NB4 (cell line): Measurements from ENCODE around the gene MYL2.

Source experiments
- DNase-seq: peaks from one replicate; pipeline ENCODE4 v3.0.0; 2010; ENCODE audit warnings: low read depth
- H3K4me3 ChIP-seq: one replicate; pipeline ENCODE4 v1.5.1; 2011; ENCODE audit warnings: mild to moderate bottlenecking, low read depth, low read length, moderate library complexity
- CTCF ChIP-seq: IDR thresholded peaks from one replicate; pipeline ENCODE4 v1.5.1; 2012; ENCODE audit warnings: low read depth, low read length
- MYC ChIP-seq: IDR thresholded peaks from 2 replicates; pipeline ENCODE4 v1.6.1; 2011; ENCODE audit warnings: low read depth, low read length
- POLR2A ChIP-seq: IDR thresholded peaks from 2 replicates; pipeline ENCODE4 v1.6.1; 2011; ENCODE audit warnings: mild to moderate bottlenecking; ENCODE audit not compliant: insufficient read length; ENCODE audit errors: extremely low read depth
- TF ChIP-seq, protein P1 (sequence below): IDR thresholded peaks from 2 replicates; pipeline ENCODE4 v1.6.1; 2011; ENCODE audit warnings: low read depth, low read length

The MYL2 gene

GRCh38 chr12:110880651-110881050 lies 39.7 kb downstream of the MYL2 start:
- no peak for DNase-seq
- TF ChIP-seq, protein P1, sequence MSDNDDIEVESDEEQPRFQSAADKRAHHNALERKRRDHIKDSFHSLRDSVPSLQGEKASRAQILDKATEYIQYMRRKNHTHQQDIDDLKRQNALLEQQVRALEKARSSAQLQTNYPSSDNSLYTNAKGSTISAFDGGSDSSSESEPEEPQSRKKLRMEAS = no peak
- no peak for TF ChIP-seq CTCF
- no peak for TF ChIP-seq POLR2A
- no peak for TF ChIP-seq MYC
- no peak overlapping the region for H3K4me3 ChIP-seq

DNA sequence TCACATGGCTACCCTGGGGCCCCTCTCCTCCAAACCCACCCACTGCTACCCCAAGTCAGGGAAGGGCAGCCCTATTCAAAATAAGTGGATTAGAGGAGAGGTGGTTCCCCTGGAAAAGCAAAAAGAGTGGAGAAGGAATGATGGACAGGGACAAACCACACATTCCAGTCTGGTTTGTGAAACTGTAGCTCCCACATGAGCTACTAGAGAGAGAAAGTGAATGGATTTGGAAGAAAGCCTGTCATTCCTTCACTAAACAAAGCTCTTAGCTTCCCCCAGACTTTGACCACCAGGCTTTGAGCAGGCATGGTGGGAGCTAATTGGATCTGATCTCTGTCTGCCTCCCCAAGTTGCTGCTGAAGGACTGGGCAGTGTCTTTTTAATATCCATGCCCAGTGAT lies 45.6 kb downstream of the MYL2 start:
- DNase-seq = no peak
- TF ChIP-seq POLR2A = no peak
- TF ChIP-seq, protein P1 = no peak
- TF ChIP-seq MYC = no peak
- TF ChIP-seq CTCF = no peak
- no peak overlapping the region for H3K4me3 ChIP-seq

GRCh38 chr12:110874351-110874750 lies 46.0 kb downstream of the MYL2 start:
- H3K4me3 ChIP-seq = no peak overlapping the region
- TF ChIP-seq MYC (no peak), POLR2A (no peak), CTCF (no peak)
- TF ChIP-seq, protein P1 = no peak
- DNase-seq = no peak

GRCh38 chr12:110872100-110872499 lies 48.3 kb downstream of the MYL2 start:
- no peak for DNase-seq
- H3K4me3 ChIP-seq = no peak overlapping the region
- TF ChIP-seq CTCF = no peak
- TF ChIP-seq POLR2A = no peak
- TF ChIP-seq, protein P1 = peak; percentile 19; the same call in 1 of the 2 replicates
- TF ChIP-seq MYC = no peak

- no peak overlapping the region for H3K4me3 ChIP-seq
- DNase-seq = no peak
- TF ChIP-seq, protein P1 = no peak
- TF ChIP-seq POLR2A (no peak), CTCF (no peak), MYC (no peak)
Observed at GRCh38 chr12:110869803-110870202, 50.6 kb downstream of the MYL2 start.

DNA sequence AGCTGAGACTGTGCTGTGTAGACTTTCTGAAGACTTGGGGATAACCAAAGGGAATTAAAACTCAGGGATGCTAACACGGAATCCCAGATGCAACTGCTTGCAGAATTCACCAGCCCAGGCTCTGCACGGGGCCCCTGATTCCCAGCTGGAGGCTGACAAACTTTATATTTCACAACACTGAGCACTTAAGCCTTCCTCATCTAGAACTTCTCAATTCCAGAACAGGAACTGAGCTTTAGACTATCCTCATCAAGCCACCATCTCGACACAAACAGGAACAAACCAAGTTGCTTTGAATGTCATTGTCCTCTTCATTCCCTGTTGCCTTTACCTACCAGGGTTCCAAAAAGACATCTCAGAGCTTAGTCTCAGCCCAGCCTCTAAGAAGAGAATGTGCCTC lies 51.4 kb downstream of the MYL2 start:
- peak; percentile 77 for DNase-seq
- no peak overlapping the region for H3K4me3 ChIP-seq
- no peak for TF ChIP-seq CTCF
- TF ChIP-seq, protein P1 = no peak
- TF ChIP-seq POLR2A = no peak
- no peak for TF ChIP-seq MYC
